GM18505 (cell line): ENCODE data around the gene SLC30A2.

Experiments
- ATAC-seq: cut with Tn5 transposase; IDR thresholded peaks from one replicate; pipeline ENCODE4 v1.9.1; 2021; ENCODE audit not compliant: unreplicated experiment
- POLR2A ChIP-seq: IDR thresholded peaks from 4 replicates; pipeline ENCODE4 v1.6.1; 2011; ENCODE audit warnings: borderline replicate concordance; ENCODE audit not compliant: insufficient read depth, insufficient read length; ENCODE audit errors: extremely low read depth

Gene SLC30A2

GRCh38 chr1:26059906-26060305 is 14.0 kb upstream of the SLC30A2 start:
- ATAC-seq, result no peak

GRCh38 chr1:26058052-26058595 is 12.2 kb upstream of the SLC30A2 start:
- ATAC-seq, result no peak
- TF ChIP-seq POLR2A, result no peak

More at GRCh38 chr1:26059906-26060305, 14.0 kb upstream of the SLC30A2 start:
- TF ChIP-seq POLR2A, result no peak

DNA sequence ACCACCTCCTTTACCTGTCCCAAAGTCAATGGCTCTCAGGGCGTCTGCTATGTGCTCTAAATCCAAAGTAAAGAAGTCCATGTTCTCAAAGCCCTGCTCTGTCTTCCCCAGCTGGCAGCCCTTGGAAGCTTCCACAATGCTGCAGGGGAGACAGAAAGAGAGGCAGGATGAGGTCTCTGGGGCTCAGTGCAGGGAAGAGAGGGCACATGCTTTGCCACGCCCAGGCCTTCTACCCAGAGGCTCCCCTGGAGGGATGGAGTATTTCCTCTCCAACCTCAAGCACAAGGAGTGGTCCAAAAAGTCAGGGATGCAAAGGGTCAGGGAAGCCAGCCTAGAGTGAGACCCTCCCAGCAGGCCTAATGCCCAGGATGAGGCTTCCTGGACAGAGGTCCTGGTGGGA is 11.3 kb upstream of the SLC30A2 start:
- no peak for TF ChIP-seq POLR2A
- ATAC-seq, result no peak

DNA sequence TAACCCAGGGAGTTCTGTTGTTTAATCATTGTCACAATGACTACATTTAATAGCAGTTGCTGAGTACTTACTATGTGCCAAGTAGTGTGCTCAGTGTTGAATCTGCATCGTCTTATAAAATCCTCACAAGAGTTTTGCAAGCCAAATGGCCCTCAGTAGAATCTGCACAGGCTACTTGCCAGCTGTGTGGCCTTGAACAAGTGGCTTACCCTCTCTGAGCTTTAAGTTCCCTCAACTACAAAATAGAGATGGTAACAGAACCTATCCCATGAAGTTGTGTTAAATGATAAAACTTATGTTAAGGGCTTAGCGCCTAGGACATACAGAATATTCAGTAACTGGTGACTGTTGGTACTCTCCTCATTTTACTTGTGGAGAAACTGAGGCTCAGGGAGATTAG is 9.1 kb upstream of the SLC30A2 start:
- ATAC-seq, result no peak
- no peak for TF ChIP-seq POLR2A

DNA sequence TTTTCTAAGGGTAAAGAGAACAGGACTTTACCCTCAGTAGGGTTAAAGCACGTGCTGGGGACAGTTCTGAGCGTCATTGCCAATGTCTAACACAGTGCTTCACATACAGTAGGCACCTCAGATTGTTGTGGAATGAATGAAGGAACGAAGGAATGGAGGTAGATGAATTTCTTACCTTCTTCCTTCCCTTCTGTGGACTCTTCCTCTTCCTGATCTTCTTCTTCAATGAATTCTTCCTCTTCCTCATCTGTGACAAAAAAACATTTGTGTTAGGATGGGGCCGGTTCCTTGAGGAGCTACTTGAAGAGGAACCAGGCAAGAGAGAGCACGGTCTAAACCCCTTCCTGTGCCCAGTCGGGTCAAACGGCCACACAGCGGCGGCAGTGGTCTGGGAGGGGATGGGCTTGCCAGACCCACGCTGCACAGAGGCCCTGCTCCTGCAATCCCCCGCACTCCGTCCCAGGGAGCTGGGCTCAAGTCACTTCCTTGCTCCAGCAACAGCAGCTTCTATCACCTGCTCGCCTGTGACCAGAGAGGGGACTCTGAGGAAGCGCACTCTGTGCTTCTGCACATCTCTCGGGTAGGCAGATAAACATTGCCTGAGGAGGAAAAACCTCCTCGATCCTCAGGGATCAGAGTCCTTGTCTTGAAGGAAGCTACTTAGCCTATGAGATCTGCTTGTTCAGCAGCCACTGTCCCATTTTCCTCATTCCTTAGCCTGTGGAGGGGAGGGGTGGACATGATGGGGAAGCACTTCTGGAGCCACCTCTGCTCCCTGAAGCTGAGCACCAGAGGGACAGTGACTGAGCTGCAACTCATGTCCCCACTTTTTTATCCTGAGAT is 8.0 kb upstream of the SLC30A2 start:
- no peak for ATAC-seq
- no peak for TF ChIP-seq POLR2A

- ATAC-seq, result no peak
- TF ChIP-seq POLR2A, result no peak
These were observed 4.3 kb upstream of the SLC30A2 start for GRCh38 chr1:26050248-26050640.

- ATAC-seq, result no peak
- no peak for TF ChIP-seq POLR2A
These were observed 3.8 kb upstream of the SLC30A2 start for GRCh38 chr1:26049531-26050247.

DNA sequence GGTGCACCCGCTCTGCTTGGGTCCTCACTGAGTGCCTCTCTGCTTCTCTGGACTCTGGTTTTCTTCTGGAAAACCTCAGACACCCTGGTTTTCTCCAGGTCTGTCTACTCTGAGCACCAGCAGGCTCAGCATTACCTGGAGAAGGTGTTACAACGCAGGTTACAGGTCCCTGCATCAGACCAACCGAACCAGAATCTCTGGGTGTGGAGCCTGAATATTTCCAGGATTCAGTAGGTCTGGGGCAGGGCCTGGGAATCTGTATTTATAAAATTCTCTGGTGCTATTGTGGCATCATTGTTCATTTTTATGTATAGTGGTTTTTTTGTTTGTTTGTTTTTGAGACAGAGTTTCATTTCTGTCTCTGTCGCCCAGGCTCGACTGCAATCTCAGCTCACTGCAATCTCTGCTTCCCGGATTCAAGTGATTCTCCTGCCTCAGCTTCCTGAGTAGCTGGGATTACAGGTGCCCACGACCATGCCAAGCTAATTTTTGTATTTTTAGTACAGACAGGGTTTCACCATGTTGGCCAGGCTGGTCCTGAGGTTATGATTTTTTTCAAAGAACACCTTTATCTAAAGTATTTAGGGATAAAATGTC is 1.5 kb upstream of the SLC30A2 start:
- ATAC-seq, result no peak
- TF ChIP-seq POLR2A, result no peak

DNA sequence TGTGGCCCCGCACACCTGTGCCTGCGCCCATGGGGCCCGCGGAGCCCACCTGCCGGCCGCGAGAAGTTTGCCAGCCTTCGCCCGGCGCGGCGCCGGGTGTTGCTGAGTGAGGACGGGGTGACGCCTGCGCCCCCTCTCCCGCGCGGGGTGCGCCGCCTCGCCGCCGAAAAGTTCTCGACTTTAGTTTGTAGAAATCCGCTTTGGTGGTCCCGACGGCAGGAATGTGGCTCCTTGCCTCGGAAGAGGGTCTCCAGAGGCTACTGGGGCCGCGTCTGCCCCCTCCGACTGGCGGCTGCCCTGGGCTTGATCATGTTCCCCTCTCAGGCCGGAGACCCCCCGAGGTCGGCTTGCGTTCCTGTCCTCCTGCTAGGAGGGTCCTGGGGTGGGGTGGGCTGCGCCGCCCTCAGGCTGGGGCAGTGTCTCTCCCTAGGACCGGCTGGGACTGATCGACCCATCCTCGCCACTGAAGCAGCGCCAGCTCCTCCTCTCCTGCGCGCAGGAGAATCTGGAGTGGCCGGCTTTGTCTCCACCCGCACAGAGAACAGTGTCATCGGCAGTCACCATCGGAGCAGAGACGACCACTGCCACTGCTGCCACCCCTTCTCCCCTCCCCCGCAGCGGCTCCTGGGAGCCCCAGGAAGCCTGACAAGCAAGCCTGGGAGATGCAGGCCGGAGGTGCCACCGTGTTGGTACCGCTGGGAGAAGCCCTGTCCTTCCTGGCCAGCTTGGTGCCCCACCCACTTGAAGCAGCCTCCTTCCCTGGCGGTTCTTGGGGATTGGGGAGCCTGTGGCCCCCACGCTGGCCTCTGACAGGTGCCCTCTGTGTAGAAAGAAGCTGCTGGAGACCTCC is 553 bp upstream of the SLC30A2 start:
- no peak for TF ChIP-seq POLR2A
- no peak for ATAC-seq

DNA sequence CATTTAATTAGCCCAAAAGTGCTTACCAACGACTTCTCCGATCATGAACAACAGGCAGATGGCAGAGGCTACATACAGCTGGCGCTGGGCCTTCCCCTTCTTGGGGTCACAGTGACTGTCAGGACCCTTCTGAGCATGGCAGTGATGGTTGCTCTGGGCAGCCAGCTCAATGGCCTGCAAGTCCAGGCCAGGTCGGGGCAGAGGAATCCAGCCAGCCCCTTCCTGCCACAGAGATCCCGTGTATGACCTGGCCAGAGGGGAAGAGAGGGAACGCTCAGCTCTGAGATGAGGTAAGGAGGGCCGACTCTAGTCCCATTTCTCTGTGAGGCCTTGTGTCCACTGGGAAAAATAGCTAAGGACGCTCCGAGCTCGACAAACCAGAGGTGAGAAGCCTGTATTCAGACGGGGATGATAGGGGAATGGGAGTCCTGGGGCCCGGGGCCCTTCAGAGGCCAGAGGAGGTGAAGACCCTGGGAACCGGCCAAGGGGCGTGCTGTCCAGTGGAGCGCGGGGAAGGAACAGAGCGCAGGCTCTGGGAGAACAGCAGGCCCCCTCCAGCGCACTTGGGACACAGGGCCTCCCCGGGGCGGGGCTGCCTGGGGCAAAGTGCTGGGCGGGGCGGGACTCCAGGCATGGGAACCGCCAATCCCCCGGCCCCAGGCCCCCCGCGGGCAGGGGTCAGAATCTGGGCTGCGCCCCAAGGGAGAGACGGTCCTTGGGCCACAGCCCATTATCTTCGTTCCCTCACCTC is 772 bp downstream of the SLC30A2 start:
- ATAC-seq, result no peak
- no peak for TF ChIP-seq POLR2A

GRCh38 chr1:26044414-26044813 is 1.5 kb downstream of the SLC30A2 start:
- no peak for TF ChIP-seq POLR2A
- no peak for ATAC-seq

DNA sequence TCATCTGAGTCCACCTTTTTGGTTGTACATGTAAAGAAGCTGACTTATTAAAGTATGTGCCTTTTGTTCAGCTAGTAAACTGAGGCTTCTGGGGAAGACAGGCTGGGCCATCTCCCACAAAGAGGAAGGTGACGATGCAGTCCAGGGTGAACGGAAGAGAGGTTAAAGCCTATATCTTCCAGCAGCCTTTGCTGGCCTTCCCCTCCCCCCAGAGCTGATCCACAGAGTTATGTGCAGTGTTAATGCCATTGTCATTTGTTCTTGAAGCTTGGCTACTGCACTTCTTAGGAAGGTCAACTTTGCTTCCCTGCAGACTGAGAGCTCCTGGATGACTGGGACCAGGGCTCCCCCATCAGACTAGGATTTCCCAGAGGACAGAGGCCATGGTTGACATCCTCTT is 2.2 kb downstream of the SLC30A2 start:
- ATAC-seq, result no peak
- no peak for TF ChIP-seq POLR2A
